GM19468 (cell line): ENCODE measurements around the gene SC5D.

Source experiments
- ATAC-seq: cut with Tn5 transposase; IDR thresholded peaks from one replicate; pipeline ENCODE4 v1.9.1; 2021; ENCODE audit warnings: mild to moderate bottlenecking, moderate library complexity, moderate number of reproducible peaks; ENCODE audit not compliant: unreplicated experiment; ENCODE audit errors: extremely low read depth

The SC5D gene

GRCh38 chr11:121291319-121291718 is 1.3 kb upstream of the SC5D start:
- ATAC-seq = no peak

DNA sequence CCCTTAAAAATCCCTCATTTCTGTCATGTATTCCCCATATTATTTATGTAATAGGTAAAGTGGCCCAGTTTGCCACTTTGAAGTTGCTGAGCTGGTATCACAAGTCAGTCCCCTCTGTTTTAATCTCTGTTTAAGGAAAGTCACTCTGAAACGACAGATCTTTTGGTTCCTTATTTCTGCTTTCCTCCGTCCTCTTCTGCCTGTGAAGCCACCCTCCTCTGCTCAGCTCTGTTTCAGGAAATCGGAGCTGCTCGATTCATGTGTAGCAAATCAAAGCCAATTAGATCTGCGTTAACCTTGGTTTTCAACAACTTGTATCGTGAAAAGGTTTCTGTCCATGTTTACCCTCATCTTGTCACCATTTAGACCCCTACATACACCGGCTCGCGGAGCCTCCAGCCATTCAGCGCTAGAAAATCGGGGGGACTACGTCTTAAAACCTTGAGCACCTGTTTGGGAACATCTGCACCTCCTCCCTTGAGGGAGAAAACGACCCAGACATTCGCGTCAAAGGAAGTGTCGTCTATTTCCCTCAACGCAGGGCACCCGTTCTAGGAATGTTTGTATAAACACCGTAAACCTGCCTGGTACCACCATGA is 576 bp upstream of the SC5D start:
- ATAC-seq = peak; percentile 5

DNA sequence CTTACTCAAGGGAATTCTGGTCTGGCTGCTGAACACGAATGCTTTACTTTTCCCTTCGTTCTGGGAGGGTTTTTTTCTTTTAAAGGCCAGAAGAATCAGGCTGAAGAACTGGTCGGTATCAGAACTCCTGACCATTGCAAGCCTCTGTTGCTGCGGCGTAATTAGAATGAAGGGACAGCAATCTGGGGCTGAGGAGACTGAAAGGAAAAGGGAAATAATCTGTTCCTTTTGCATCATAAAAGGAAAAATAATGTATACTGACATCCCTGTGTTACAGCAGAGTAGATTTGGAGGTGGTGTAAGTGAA is 670 bp downstream of the SC5D start:
- ATAC-seq = no peak

DNA sequence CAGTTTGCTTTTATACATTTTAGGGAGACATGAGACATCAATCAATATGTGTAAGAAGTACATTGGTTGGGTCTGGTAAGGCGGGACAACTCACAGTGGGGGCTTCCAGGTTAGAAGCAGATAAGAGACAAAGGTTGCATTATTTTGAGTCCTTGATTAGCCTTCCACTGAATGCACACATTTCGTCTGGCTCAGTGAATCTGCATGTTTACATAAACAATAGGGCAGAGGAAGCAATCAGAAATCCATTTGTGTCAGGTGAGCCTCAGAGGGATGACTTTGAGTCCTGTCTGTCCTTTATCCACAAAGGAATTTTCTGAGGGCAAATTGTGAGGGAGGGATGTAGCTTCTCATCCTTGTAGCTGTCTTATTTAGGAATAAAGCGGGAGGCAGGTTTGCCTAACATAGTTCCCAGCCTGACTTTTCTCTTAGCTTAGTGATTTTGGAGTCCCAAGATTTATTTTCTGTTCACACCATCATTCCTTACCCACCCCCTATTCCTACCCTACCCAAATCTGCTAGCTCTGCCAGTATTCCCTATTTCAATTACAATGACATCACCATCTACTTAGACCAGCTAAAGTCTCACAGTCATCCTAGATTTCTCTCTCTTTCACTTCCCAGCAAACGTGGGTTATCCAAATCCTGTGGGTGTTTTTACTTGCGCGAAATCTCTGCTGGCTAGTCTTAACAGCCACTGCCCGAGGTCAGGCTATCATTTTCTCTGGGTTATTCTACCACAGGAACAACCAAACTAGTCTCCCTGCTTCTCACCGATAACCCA is 2.9 kb downstream of the SC5D start:
- no peak for ATAC-seq

- no peak for ATAC-seq
Observed at GRCh38 chr11:121297872-121298271, 5.3 kb downstream of the SC5D start.

DNA sequence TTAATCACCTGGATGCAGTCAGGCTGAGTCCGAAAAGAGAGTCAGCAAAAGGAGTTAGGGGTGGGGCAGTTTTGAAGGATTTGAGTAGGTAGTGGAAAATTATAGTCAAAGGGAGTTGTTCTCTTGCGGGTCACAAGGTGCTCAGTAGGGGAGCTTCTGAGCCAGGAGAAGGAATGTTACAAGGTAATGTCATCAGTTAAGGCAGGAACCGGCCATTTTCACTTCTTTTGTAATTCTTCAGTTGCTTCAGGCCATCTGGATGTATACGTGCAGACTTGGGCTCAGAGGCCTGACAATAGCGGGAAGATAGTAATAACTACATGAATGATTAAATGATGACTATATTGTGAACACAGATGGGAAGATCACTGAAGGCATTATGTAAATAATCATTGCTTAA is 6.2 kb downstream of the SC5D start:
- no peak for ATAC-seq

DNA sequence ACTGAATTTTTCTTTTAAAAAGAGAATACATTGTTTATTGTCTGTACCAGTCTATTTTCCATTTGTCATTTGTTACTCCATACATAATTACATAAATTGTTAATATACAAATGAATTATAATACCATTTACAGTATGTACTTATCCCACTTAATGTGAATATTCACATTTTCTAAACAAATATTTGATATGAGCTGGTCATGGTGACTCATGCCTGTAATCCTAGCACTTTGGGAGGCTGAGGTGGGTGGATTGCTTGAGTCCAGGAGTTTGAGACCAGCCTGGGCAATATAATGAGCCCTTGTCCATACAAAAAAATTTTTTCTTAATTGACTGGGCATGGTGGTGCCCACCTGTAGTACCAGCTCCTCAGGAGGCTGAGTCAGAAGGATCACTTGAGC is 6.8 kb downstream of the SC5D start:
- ATAC-seq = no peak

DNA sequence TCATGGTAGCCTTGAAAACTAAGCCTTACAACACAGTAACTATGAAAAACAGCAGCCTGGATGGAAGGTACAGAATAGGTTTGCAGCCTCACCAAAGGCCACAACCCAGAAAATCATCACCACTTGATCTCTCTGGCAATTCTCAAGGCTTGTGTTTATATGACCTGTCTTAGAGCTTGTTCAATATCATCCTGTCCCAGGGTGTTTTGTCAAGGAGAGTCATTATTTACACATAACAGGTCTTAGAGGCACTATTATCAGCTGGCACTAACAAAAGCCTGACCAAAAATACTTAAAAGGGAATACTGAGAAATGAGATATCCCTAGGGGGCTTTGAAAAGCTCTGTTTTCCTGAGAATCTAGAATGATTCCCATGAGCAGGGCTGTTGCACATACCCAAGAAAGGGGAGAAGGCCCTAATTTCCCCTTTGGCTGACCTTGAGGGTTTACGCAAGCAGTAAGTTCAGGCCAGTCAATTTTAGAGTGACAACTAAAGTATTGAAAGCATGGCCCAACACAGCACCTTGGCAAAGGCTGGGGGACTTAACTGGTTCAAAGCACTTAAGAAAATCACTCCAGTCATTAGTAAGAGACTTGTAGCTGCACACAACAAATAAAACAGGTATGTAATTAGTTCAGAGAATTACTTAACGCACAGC is 7.9 kb downstream of the SC5D start:
- no peak for ATAC-seq

DNA sequence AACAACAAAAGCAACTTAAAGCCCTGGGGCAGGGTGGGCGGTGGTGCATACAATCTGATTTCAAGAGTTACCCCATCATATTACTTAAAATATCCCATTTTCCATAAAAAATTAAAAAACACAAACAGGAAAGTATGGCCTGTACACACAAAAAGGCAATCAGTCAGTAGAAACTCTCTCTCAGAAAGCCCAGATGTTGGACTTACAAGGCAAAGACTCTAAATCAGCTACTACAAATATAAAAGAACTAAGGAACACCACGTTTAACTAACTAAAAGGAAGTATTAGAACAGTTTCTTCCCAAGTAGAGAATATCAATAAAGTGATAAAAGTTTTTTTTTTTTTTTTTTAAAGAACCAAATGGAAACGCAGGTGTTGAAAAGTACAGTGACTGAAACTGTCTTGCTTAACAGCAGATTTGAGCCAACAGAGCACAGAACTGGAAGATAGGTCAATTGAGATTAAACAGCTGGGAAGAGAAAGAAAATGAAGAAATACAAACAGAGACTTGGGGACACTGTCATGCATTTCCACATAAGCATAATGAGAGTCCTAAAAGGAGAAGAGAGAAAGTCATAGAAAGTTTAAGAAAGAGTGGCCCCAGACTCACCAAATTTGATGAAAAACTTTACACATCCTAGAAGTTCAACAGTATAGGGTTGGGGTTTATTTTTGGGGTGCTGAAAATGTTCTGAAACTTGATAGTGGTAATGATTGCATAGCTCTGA is 8.6 kb downstream of the SC5D start:
- ATAC-seq = no peak

GRCh38 chr11:121304759-121305158 is 12.2 kb downstream of the SC5D start:
- no peak for ATAC-seq

DNA sequence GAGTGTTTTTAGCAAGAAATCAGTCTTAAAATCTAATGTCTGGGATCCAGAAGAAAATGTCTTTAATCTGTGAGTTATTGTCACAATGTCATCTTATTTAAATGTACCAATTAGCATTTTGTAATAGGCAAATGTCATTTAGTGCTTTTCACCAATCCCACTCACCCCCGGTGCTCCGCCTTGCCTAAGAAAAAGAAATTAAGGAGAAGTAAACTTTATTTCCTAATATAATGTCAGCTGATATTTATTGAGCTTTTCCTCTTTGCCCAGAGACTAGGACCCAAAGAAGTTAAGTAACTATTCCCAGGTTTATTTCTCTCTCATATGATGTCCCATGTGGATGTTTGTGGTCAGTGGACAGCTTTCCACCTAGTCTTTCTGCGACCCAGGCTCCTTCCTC is 16.2 kb downstream of the SC5D start:
- no peak for ATAC-seq

- ATAC-seq = peak; percentile 58
Observed at GRCh38 chr11:121309688-121310087, 17.1 kb downstream of the SC5D start.

DNA sequence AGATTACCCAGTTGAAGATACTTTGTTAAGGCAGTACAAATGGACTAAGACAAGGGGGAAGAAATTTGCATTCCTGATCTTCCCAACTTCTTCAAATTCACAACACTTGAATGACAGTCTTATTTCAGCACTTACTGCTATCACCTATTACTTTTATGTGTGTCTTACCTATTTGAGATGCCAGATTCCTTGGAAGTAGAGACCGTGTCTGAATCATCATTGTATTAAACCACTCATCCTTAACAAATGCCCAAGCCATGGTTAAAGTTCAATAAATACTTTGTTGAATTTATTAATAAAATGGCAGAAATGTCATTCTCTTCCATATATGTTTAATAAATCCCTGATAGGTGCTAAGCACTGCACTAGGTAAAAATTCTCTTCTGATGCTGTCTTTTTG is 18.3 kb downstream of the SC5D start:
- ATAC-seq = no peak

- ATAC-seq = no peak
Observed at GRCh38 chr11:121311373-121311772, 18.8 kb downstream of the SC5D start.

DNA sequence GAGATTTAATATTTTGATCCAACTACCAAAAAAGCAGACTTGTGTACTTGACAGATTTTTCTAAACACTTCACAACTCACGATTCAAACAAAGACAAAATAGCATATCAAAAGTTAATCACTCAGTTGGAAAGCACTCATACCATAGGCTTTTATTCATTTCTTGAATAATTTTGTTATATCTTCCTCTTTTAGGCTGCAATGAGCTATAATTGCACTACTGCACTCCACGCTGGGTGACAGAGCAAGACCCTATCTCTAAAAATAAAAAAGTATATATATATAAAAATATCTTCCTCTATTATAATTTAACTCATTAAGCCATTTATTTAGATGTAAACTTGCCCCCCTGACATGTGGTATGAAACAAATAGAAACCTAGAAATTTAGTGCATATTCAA is 19.9 kb downstream of the SC5D start:
- no peak for ATAC-seq

DNA sequence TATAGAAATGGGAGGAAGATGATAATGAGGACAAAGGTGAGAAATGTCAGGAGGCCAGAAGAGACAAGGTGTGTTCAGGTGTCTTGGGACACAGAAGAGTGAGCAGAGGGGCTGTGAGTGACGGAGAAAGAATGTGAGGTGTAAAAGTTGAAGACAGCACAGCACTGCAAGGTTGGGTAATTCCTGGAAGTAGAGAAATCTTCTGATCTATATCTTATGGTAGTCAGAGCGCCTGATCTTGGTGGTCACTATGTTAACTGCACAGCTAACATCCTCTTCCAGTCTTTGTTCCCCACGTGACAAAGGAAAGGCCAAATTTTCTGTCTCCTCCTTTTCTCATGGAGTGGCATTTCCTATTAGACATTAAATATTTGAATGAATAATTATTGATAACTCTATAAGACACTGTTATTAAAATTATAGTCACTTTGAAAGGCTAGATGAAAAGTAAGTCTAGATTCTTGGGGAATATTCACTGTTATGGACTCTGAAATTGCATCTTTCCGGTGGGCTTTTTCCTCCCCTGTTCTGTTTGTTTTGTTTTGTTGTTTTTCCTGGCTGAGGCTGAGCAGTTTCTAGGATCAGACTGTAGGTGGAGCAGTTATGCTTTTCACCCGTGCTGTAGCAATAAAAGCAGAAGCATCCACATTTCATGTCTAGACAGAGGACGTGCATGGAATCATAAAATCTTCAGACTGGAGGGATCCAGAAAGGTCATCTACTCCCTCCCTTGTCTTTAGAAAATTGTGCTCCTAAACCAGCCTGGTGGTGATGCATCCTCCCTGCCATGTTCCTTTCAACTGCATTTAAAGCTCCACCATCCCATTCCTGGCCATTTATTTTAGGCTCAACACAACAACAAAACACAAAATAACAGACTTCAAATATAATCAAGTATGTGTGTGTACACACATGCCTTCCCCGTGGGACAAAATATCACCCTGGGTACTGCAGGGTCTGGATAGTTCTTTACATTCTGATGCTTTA is 26.6 kb downstream of the SC5D start:
- no peak for ATAC-seq

GRCh38 chr11:121321614-121322243 is 29.2 kb downstream of the SC5D start:
- ATAC-seq = no peak

GRCh38 chr11:121323046-121323607 is 30.6 kb downstream of the SC5D start:
- no peak for ATAC-seq

DNA sequence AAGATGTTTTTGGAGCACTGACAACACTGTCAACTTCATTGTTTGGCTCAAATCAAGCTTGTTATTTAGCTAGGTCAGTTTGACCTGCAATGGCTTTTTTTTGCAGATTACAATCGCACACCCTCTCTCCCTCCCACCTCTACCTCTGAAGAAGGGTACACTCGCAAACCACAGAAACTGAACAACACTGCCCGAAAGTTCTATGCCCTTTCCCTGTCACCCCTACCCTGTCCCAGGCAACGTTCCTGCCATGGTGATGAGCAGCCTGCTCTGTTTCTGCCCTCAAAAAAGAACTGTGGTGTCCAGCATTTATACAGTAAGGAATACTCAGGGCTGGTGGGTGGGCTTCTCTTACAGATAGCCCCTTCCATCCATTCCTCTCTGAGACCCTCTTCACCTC is 33.7 kb downstream of the SC5D start:
- ATAC-seq = no peak
